GM18507 (cell line): Measurements from ENCODE around the gene OGDHL.
A peak's percentile ranks its signal among the peaks of the same experiment; 100 is the strongest.
"Not testable (repeated sequence)": the region's sequence is repeated elsewhere in the genome, so short reads cannot be mapped to it uniquely, and the experiment has no call there.

ENCODE experiments used
- DNase-seq: peaks from one replicate; pipeline ENCODE4 v3.0.0; 2011; ENCODE audit warnings: low read depth; ENCODE audit not compliant: insufficient read length; ENCODE audit errors: extremely low spot score
- FAIRE-seq: peaks from 2 replicates; lab custom pipeline; 2011; peaks lifted over from hg19 to GRCh38; lab: Jason Lieb, UNC

The OGDHL gene

DNA sequence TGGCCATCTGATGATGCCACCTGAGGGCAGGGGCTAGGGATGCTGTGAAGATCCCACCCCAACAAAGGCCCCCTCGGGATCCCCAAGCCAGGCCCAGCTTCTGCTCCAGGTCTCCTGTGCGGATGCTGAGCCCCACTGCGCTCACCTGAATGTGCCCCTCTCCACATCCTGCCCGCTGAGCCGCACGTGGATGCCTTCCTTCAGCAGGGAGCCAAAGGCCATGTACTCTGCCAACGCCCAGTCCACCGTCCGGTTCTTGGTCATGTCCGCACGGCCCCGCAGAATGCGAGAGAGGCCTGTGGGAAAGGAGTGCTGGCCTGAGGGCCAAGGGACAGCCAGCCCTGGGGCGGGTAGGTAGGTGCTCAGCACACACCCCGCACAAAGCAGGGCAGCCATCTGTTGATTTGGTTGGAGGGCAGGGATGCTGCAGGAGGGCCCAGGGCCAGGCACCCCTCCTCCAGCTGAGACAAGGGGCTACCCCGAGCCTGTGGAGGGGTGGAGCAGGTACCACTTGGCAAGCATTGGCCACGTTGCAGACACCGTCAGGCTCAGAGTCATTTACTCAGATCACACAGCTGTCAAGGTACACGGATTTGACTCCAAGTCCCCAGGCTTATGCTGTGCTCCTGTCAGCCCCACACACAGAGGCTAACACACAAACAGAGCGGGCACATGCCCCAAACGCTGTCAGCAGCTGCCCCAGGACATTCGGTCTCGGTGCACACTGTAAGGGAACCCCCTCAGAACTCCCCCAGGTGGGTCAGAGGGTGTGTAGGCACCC lies 19.2 kb downstream of the OGDHL start:
- FAIRE-seq (no peak), DNase-seq (no peak)

GRCh38 chr10:49741108-49741995 lies 20.8 kb downstream of the OGDHL start:
- FAIRE-seq, result peak; percentile 53
- DNase-seq, result no peak

DNA sequence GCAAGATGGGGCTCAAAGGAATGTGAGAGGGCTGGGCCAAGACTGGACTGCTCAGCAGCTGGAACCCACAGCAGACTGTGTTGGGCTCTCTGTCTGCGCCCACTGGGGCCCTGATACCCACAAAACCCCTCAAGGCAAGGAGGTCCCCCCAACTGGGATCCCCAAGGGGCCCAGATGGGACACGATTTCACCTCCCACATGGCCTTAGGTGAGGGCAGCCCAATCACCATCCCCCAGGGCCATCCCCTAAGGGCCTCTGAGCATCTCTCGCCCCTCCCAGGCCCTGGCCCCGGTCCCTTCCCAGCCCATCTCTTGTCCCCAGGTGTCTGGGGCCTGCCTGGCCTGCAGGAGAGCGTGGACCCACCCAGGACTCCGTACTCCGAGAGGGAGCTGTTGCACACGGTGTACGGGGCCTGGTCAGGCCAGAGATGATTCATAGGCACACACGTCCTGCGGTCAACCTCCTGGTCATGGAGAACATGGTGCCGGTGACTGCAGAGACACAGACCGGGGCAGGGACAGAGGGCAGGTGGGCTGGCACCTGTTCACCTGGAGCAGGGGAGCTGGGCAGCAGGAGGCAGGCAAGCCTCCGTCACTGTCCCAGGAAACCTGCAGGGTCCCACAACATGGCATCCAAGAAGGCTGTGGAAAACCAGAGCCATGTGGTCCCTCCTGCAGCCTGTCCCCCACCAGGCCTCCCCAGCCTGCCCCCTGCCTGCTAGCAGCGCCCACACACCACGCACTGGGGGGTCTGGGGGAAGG lies 21.6 kb downstream of the OGDHL start:
- FAIRE-seq (no peak), DNase-seq (no peak)

GRCh38 chr10:49739426-49739825 lies 22.7 kb downstream of the OGDHL start:
- no peak for FAIRE-seq
- no peak for DNase-seq

GRCh38 chr10:49738616-49739360 lies 23.3 kb downstream of the OGDHL start:
- FAIRE-seq (no peak), DNase-seq (no peak)

- DNase-seq (no peak), FAIRE-seq (no peak)
Measured at GRCh38 chr10:49737474-49738201, 24.5 kb downstream of the OGDHL start.

GRCh38 chr10:49736564-49737113 lies 25.5 kb downstream of the OGDHL start:
- FAIRE-seq, result no peak
- no peak for DNase-seq

DNA sequence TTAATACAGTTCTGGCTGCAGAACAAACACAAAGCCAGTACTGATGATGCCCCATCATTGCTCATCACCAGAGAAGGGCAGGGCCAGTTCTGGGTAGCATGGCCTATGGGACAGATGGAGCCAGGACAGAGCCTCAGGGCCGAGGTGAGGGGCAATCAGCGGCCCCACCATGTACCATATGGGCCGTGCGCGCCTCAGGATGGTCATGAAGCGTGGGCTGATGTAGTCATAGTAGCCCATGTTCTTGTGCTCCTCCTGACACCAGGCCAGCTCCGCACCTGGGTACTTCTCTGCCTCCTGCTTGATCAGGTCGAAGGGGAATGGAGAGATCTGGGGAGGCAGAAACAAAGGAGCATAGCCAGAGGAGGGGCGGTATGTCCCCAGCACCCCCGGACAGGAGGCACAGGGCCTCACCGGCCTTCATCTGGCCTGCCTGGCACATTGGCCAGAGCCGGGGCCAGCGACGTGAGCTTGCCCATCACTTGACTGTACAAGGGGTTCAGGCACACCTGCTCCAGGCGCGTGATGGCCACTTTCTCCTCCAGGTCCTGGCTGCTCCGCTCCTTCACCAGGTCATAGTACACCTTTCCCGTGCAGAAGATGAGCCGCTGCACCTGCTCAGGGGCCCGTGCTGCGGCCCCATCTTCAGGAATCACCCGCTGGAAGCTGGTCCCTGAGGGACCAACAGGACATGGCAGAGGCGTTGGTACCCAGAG lies 26.1 kb downstream of the OGDHL start:
- no peak for FAIRE-seq
- DNase-seq, result no peak

GRCh38 chr10:49735161-49735560 lies 27.0 kb downstream of the OGDHL start:
- DNase-seq, result no peak
- FAIRE-seq, result no peak

DNA sequence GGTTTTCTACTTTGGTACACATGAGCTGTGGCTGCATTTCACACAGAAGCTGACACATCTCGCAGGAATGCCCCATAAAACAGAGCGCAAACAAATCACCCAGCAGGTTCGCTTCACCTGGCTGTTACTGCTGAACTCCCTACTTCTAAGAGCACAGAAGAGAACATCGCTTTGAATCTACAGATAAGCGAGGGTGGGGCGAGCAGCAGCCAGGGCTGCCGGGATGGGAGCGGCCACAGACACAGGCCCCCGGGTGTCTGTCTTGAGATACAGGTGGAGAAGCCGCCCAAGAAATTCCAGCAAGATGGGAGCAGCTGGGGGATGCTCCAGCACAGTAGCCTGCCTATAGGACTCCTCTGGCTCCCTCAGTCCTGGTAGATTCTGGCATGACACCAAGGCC lies 27.4 kb downstream of the OGDHL start:
- no peak for DNase-seq
- no peak for FAIRE-seq

DNA sequence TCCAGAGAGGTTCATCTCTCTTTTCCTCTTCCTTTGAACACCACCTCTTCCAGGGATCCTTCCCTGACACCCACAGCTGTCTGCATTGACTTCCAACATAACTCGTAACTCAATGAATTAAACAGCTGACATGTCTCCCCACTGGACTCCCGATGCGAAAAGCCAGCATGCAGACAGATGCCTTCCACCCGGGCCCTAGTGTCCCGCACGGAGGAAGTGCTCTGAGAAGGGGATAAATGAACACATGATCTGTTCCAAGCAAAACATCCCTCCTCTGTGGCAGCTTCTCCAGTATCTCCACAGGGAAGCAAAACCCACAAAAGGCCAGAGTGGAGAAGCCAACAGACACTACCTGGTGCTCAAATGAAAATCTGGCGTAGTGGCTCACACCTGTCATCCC lies 28.3 kb downstream of the OGDHL start:
- no peak for FAIRE-seq
- no peak for DNase-seq

GRCh38 chr10:49726593-49726992 lies 35.5 kb downstream of the OGDHL start:
- FAIRE-seq (no peak), DNase-seq (no peak)

DNA sequence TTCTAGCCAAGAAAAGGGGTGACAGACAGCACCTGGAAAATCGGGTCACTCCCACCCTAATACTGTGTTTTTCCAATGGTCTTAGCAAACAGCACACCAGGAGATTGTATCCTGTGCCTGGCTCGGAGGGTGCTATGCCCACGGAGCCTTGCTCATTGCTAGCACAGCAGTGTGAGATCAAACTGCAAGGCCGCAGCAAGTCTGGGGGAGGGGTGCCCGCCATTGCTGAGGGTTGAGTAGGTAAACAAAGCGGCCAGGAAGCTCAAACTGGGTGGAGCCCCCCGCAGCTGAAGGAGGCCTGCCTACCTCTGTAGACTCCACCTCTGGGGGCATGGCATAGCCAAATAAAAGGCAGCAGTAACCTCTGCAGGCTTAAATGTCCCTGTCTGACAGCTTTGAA lies 47.0 kb downstream of the OGDHL start:
- FAIRE-seq, DNase-seq: not testable (repeated sequence)

- FAIRE-seq, result no peak
Measured at GRCh38 chr10:49713266-49713665, 48.9 kb downstream of the OGDHL start.

GRCh38 chr10:49711481-49711880 lies 50.6 kb downstream of the OGDHL start:
- no peak for DNase-seq
- FAIRE-seq, result no peak

More at GRCh38 chr10:49713266-49713665, 48.9 kb downstream of the OGDHL start:
- DNase-seq, result no peak

DNA sequence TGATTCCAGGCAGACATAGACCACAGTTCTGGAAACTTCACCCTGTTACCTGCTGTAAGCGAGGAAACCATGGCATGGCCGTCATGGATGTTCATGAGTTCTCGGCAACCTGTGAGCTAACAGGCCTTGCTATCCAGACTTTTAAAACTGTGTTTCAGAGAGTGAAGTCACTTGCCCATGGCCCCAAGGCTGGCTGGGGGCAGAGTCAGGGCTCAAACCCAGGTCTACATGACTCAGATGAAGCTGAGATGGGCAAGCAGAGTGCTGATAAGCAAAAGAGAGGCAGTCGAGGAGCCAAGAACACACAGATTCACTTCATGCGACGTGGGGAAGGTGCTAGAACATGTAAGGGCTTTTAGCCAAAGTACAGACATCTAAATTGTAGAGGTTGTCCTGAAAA lies 51.2 kb downstream of the OGDHL start:
- FAIRE-seq, result no peak
- DNase-seq, result no peak

DNA sequence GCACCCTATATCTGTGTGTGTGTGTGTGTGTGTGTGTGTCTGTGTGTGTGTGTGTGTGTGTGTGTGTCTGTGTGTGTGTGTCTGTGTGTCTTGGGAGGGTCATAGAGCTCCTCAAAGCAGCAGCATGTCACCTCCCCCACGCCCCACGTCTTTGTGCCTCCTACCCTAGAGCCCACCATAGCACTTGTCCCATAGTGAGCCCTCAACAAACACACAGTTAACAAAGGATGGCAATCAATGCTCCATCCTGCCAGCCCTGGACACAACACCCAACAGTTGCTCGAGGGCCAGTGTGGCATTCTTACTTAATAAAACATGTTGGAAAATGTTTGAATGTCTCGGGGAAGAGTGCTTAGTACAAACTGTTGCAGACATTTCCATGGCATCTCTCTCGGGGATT lies 52.2 kb downstream of the OGDHL start:
- FAIRE-seq (no peak), DNase-seq (no peak)

DNA sequence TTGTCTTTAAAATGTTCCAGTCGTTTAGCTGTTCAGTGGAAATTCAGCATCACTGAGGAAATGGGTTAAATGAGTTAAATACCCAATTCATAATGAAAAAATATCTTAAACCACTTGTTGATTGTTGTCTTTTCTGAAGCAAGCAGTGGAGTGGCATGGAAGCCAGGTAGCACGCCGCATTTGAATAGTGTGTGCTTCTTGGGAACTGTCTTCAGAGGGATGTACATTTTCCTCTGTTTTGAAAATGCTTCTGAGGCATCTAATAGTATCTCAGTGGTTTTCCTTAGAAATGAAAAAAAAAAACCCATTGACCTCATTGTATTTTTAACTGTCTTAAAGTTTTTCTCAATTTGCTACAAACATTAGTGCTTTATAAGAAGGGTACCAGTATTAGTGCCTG lies 54.5 kb downstream of the OGDHL start:
- no peak for FAIRE-seq
- no peak for DNase-seq
